Progenitor cell of endocrine pancreas (in vitro differentiated cells): ENCODE data around the gene CHST6. TPM values are rescaled to one million over a fixed set of nuclear protein-coding genes. Genes with fewer than 3 reads are reported as not detected.

Experiments
- DNase-seq: peaks from one replicate; pipeline ENCODE4 v3.0.0; 2021; ENCODE audit warnings: low spot score; ENCODE audit not compliant: unreplicated experiment
- H3K27ac Mint-ChIP-seq: 2 replicates; pipeline ENCODE4 v1.8.0; 2021; ENCODE audit warnings: mild to moderate bottlenecking, moderate library complexity, mixed read lengths
- H3K27me3 Mint-ChIP-seq: 2 replicates; pipeline ENCODE4 v1.8.0; 2021; ENCODE audit warnings: mixed read lengths
- H3K36me3 Mint-ChIP-seq: 2 replicates; pipeline ENCODE4 v1.8.0; 2022; ENCODE audit warnings: mixed read lengths; ENCODE audit not compliant: insufficient read depth
- H3K4me1 Mint-ChIP-seq: 2 replicates; pipeline ENCODE4 v1.8.0; 2021; ENCODE audit warnings: low read depth, mixed read lengths
- H3K4me3 Mint-ChIP-seq: 2 replicates; pipeline ENCODE4 v1.8.0; 2021; ENCODE audit warnings: low read depth, mild to moderate bottlenecking, moderate library complexity, mixed read lengths
- H3K9me3 Mint-ChIP-seq: 2 replicates; pipeline ENCODE4 v1.8.0; 2021; ENCODE audit warnings: low read depth, mixed read lengths
- total RNA-seq: library from RNA; stranded (reverse); gene quantifications from 2 replicates; pipeline ENCODE4 v1.2.1, GENCODE V29; 2021
- TF ChIP-seq, protein P1 (sequence below): fragments of 200-600 bp; sonication (generic); IDR thresholded peaks from one replicate; pipeline ENCODE4 v1.5.0; 2021; ENCODE audit warnings: antibody characterized with exemption, mild to moderate bottlenecking; ENCODE audit not compliant: unreplicated experiment

The CHST6 gene
- total RNA-seq, 1 donor from 2014 or later, result 7.7 TPM

DNA sequence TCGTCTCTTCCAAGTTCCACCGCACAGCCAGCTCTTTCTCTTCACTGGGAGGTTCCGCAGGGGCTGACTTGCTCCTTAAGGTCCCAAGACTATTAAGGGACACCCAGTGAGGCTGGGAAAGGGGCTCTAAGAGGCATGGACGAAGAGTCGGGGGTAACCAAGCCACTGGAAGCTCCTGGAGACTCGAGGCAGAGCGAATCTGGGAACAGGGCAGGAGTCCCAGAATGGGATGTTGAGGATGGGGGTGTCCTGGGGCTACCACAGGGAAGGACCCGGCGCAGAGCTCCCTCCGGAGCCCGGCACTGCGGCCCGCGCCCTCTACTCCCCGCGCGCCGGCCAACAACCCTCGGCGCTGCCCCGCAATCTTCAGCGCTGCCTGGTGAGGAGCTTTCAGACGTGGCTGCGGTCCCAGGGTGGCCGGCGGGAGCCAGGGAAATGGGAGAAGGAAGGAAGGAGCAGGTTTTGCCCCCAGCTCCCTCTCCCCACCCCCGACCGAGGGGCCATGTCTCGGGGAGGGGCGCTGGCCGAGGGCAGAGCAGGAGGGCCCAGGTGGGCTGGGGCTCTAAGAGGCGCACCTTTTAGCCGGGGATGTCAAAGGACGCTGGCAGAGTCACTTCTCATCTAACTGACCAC, 40.1 kb upstream of the CHST6 start:
- Mint-ChIP-seq H3K27ac (no peak overlapping the region), H3K36me3 (no peaks in the 10 kb centered on the region), H3K4me1 (peaks cover 4% of the 10 kb centered on the region), H3K4me3 (no peak overlapping the region), H3K9me3 (no peaks in the 10 kb centered on the region), H3K27me3 (peaks cover 2% of the 10 kb centered on the region)
- TF ChIP-seq, protein P1, sequence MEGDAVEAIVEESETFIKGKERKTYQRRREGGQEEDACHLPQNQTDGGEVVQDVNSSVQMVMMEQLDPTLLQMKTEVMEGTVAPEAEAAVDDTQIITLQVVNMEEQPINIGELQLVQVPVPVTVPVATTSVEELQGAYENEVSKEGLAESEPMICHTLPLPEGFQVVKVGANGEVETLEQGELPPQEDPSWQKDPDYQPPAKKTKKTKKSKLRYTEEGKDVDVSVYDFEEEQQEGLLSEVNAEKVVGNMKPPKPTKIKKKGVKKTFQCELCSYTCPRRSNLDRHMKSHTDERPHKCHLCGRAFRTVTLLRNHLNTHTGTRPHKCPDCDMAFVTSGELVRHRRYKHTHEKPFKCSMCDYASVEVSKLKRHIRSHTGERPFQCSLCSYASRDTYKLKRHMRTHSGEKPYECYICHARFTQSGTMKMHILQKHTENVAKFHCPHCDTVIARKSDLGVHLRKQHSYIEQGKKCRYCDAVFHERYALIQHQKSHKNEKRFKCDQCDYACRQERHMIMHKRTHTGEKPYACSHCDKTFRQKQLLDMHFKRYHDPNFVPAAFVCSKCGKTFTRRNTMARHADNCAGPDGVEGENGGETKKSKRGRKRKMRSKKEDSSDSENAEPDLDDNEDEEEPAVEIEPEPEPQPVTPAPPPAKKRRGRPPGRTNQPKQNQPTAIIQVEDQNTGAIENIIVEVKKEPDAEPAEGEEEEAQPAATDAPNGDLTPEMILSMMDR, result no peak
- DNase-seq, result no peak

- TF ChIP-seq, protein P1, result no peak
- no peaks in the 10 kb centered on the region for H3K4me1 Mint-ChIP-seq
- peaks cover 2% of the 10 kb centered on the region for H3K27me3 Mint-ChIP-seq
- H3K36me3 Mint-ChIP-seq, result no peaks in the 10 kb centered on the region
- no peak overlapping the region for H3K27ac Mint-ChIP-seq
- no peak for DNase-seq
- H3K9me3 Mint-ChIP-seq, result no peaks in the 10 kb centered on the region
- no peak overlapping the region for H3K4me3 Mint-ChIP-seq
Observed at GRCh38 chr16:75534560-75535205, 39.4 kb upstream of the CHST6 start.

DNA sequence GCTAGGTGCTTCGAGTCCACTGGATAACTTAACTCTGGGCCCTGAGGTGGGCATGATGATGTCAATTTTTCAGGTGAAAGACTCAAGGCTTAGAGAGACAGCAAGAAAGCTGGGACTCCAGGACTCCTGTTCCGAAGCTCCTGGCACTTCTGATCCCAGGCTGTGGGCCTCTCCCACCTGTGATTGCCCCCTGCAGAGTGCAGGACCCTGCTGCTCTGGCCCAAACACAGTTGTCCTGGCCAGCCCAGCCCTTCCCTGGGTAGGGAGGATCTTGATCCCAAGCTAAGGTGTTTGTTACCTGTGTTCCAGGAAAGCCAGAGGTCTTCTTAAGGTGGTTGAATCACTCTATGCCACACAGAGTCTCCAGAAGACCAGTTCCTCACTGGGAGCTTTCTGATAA, 37.5 kb upstream of the CHST6 start:
- no peak for DNase-seq
- Mint-ChIP-seq H3K9me3 (no peaks in the 10 kb centered on the region), H3K4me3 (no peak overlapping the region), H3K27ac (no peak overlapping the region), H3K27me3 (peaks cover 2% of the 10 kb centered on the region), H3K4me1 (peaks cover 2% of the 10 kb centered on the region), H3K36me3 (peaks cover 1% of the 10 kb centered on the region)
- TF ChIP-seq, protein P1, result no peak

- peaks cover 1% of the 10 kb centered on the region for H3K36me3 Mint-ChIP-seq
- peaks cover 2% of the 10 kb centered on the region for H3K4me1 Mint-ChIP-seq
- H3K27ac Mint-ChIP-seq, result no peak overlapping the region
- no peaks in the 10 kb centered on the region for H3K9me3 Mint-ChIP-seq
- no peak for DNase-seq
- no peak overlapping the region for H3K4me3 Mint-ChIP-seq
- TF ChIP-seq, protein P1, result no peak
- H3K27me3 Mint-ChIP-seq, result peaks cover 2% of the 10 kb centered on the region
Observed at GRCh38 chr16:75532142-75532765, 37.0 kb upstream of the CHST6 start.

DNA sequence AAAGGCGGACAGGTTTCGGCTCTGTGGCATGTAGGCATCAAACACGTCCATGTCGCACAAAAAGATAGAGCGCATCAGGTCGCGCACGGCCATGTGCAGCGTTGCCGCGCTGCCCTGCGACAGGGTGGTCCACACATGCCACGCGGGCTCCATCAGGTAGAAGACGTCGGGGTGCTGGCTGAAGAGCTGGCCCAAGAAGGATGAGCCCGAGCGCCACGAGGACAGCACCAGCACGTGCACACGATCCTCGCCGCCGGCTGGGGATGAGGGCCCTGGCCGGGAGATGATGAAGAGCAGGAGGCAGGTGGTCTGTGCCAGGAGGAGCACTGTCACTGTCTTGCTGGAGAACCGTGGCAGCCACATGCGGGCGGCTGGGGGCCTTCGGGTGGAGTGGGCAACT, 34.7 kb upstream of the CHST6 start:
- peaks cover 2% of the 10 kb centered on the region for H3K4me1 Mint-ChIP-seq
- H3K9me3 Mint-ChIP-seq, result no peaks in the 10 kb centered on the region
- DNase-seq, result no peak
- H3K4me3 Mint-ChIP-seq, result no peak overlapping the region
- H3K27ac Mint-ChIP-seq, result no peak overlapping the region
- H3K27me3 Mint-ChIP-seq, result peaks cover 2% of the 10 kb centered on the region
- TF ChIP-seq, protein P1, result no peak
- H3K36me3 Mint-ChIP-seq, result peaks cover 1% of the 10 kb centered on the region
